ENCODE data around the gene AGPAT3.

Gene AGPAT3

DNA sequence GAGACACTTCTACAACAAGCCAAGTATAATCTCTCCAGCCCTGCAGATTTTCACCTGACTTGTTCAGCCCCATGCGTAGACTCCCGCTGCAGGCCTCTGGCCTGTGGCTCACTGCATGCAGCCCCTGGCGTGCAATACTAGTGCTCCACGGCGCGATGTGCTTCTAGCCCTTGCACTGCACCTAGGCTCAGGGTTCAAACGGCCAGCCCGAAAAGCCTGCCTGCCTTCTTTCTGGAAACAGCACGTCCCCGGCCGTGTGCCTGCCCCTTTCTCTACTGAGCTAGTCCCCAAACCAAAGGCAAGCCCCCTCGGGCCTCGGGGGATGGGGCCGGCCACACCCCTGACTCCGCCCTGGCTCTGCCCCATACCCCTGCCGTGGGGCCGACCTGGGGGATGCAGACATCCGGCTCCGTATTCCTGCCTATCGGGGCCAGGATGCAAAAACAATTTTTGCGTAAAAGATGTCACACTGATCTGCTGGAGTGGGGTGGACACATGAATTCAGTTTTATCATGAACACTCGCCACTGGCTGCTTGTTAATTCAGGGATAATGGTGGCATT is 120.7 kb downstream of the AGPAT3 start:
- TF ChIP-seq EZH2phosphoT487 (IDR thresholded peaks at IDR 0.05; ENCODE audit: borderline replicate concordance, low read length): no peak
- TF ChIP-seq, protein P1, sequence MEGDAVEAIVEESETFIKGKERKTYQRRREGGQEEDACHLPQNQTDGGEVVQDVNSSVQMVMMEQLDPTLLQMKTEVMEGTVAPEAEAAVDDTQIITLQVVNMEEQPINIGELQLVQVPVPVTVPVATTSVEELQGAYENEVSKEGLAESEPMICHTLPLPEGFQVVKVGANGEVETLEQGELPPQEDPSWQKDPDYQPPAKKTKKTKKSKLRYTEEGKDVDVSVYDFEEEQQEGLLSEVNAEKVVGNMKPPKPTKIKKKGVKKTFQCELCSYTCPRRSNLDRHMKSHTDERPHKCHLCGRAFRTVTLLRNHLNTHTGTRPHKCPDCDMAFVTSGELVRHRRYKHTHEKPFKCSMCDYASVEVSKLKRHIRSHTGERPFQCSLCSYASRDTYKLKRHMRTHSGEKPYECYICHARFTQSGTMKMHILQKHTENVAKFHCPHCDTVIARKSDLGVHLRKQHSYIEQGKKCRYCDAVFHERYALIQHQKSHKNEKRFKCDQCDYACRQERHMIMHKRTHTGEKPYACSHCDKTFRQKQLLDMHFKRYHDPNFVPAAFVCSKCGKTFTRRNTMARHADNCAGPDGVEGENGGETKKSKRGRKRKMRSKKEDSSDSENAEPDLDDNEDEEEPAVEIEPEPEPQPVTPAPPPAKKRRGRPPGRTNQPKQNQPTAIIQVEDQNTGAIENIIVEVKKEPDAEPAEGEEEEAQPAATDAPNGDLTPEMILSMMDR (IDR thresholded peaks at IDR 0.05; ENCODE audit: low read depth, low read length, poor library complexity, severe bottlenecking): no peak
- no peaks in the 10 kb centered on the region for H3F3A ChIP-seq (ENCODE audit: control insufficient read depth, insufficient read depth)
- H3K79me2 ChIP-seq (ENCODE audit: control insufficient read depth, low read length): no peaks in the 10 kb centered on the region
- H3K36me3 ChIP-seq (ENCODE audit: control insufficient read depth, low read length): no peaks in the 10 kb centered on the region
- no peaks in the 10 kb centered on the region for H3K9me3 ChIP-seq (ENCODE audit: control insufficient read depth, insufficient read depth, low read length)
- no peak overlapping the region for H3K4me2 ChIP-seq (ENCODE audit: low read length)
- H4K20me1 ChIP-seq (ENCODE audit: control insufficient read depth, insufficient read depth, low read depth, low read length): no peaks in the 10 kb centered on the region
- no peaks in the 10 kb centered on the region for H3K27me3 ChIP-seq (ENCODE audit: control insufficient read depth, low read length)
- H3K4me1 ChIP-seq (ENCODE audit: control insufficient read depth, low read length): no peaks in the 10 kb centered on the region
- no peaks in the 10 kb centered on the region for H3K9me2 ChIP-seq (replicated peaks; ENCODE audit: control insufficient read depth, low read length)
- H3K4me3 ChIP-seq (ENCODE audit: low read length): no peak overlapping the region
- no peak overlapping the region for H3K27ac ChIP-seq (ENCODE audit: low read depth, low read length)

DNA sequence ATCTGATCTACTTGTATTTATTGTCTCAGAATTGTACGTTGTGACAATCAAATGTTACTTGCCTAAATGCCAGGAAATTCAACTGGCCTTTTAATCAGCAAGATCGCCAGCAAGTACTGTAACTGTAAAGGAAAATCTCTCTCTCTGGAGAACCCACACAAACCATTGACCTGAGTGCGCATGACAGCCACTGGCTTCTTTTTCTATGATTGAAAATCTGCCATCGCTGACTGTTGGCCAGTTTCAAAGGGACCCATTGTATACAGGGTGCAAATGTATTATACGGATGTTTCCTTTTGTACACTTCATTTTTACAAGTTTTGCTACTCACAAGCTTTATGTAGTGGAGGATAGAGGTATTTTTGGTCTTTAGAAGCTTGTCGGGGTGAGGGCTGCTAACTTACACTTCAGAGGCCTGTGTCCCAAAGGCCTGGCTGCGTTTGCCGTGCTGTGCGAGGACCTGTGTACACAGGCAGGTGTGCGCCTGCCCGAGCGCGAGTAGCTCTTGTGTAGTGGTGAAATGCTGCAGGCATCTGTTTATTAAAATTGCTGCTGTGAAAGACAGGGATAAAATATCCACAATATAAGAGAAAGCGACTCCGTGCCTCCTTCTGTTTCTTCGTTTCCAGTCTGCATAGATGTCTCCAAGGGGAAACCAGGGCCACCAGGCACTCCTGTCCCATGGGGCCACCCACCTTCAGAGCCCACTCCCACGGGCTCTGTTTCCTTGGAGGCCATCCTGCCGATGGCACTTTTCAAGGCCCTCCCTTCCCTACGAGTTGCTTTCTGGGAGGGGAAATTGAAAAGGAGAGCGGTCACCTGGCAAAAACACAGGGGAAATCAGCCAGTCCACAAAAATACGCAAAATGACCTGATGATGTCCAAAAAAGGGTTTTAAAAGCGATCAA is 121.8 kb downstream of the AGPAT3 start:
- Histone ChIP-seq H3K4me1 (ENCODE audit: control insufficient read depth, low read length) (no peaks in the 10 kb centered on the region), H3K9me3 (ENCODE audit: control insufficient read depth, insufficient read depth, low read length) (no peaks in the 10 kb centered on the region), H3K79me2 (ENCODE audit: control insufficient read depth, low read length) (no peaks in the 10 kb centered on the region), H4K20me1 (ENCODE audit: control insufficient read depth, insufficient read depth, low read depth, low read length) (no peaks in the 10 kb centered on the region), H3K9me2 (replicated peaks; ENCODE audit: control insufficient read depth, low read length) (no peaks in the 10 kb centered on the region), H3F3A (ENCODE audit: control insufficient read depth, insufficient read depth) (no peaks in the 10 kb centered on the region), H3K27ac (ENCODE audit: low read depth, low read length) (no peak overlapping the region), H3K27me3 (ENCODE audit: control insufficient read depth, low read length) (no peaks in the 10 kb centered on the region), H3K4me2 (ENCODE audit: low read length) (no peak overlapping the region), H3K36me3 (ENCODE audit: control insufficient read depth, low read length) (no peaks in the 10 kb centered on the region), H3K4me3 (ENCODE audit: low read length) (no peak overlapping the region)
- TF ChIP-seq, protein P1 (IDR thresholded peaks at IDR 0.05; ENCODE audit: low read depth, low read length, poor library complexity, severe bottlenecking): no peak
- TF ChIP-seq EZH2phosphoT487 (IDR thresholded peaks at IDR 0.05; ENCODE audit: borderline replicate concordance, low read length): no peak

DNA sequence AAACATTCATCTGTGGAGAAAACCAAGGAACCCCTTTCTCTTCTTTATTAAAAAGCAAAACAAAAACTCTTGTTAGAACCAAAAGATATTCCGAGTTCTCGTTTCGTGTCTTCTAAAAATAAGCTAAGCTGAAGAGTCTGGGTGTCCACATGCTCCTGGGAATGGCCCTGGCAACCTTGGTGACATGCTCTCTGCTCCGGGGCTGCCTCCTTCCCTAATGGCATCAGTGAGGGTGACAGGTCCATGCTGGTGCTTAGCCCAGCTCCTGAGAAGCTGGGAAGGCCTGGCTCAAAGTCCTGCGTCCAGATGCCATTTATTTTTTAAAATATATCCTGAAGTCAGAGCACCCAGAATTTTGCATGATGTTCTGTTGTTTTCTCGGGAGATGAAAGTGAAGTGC is 122.5 kb downstream of the AGPAT3 start:
- H3K4me3 ChIP-seq (ENCODE audit: low read length): no peak overlapping the region
- no peaks in the 10 kb centered on the region for H3K27me3 ChIP-seq (ENCODE audit: control insufficient read depth, low read length)
- no peak overlapping the region for H3K27ac ChIP-seq (ENCODE audit: low read depth, low read length)
- no peaks in the 10 kb centered on the region for H4K20me1 ChIP-seq (ENCODE audit: control insufficient read depth, insufficient read depth, low read depth, low read length)
- H3K36me3 ChIP-seq (ENCODE audit: control insufficient read depth, low read length): no peaks in the 10 kb centered on the region
- no peaks in the 10 kb centered on the region for H3K79me2 ChIP-seq (ENCODE audit: control insufficient read depth, low read length)
- no peak overlapping the region for H3K4me2 ChIP-seq (ENCODE audit: low read length)
- no peaks in the 10 kb centered on the region for H3F3A ChIP-seq (ENCODE audit: control insufficient read depth, insufficient read depth)
- no peaks in the 10 kb centered on the region for H3K4me1 ChIP-seq (ENCODE audit: control insufficient read depth, low read length)
- H3K9me2 ChIP-seq (replicated peaks; ENCODE audit: control insufficient read depth, low read length): no peaks in the 10 kb centered on the region
- H3K9me3 ChIP-seq (ENCODE audit: control insufficient read depth, insufficient read depth, low read length): no peaks in the 10 kb centered on the region
- TF ChIP-seq EZH2phosphoT487 (IDR thresholded peaks at IDR 0.05; ENCODE audit: borderline replicate concordance, low read length): no peak
- TF ChIP-seq, protein P1 (IDR thresholded peaks at IDR 0.05; ENCODE audit: low read depth, low read length, poor library complexity, severe bottlenecking): no peak
